Activated naive CD8-positive, alpha-beta T cell (primary cell): ENCODE measurements around the gene PLXNA2.

Experiments used
- H3K27ac Mint-ChIP-seq: one replicate; pipeline ENCODE4 v1.8.0; 2021; ENCODE audit warnings: mixed read lengths
- H3K27me3 Mint-ChIP-seq: one replicate; pipeline ENCODE4 v1.8.0; 2021; ENCODE audit warnings: mixed read lengths
- H3K36me3 Mint-ChIP-seq: one replicate; pipeline ENCODE4 v1.8.0; 2021; ENCODE audit warnings: mixed read lengths
- H3K4me1 Mint-ChIP-seq: one replicate; pipeline ENCODE4 v1.8.0; 2021; ENCODE audit warnings: low read depth, mixed read lengths
- H3K4me3 Mint-ChIP-seq: one replicate; pipeline ENCODE4 v1.8.0; 2021; ENCODE audit warnings: mild to moderate bottlenecking, mixed read lengths
- H3K9me3 Mint-ChIP-seq: one replicate; pipeline ENCODE4 v1.8.0; 2021; ENCODE audit warnings: low read depth, mixed read lengths

Gene PLXNA2

DNA sequence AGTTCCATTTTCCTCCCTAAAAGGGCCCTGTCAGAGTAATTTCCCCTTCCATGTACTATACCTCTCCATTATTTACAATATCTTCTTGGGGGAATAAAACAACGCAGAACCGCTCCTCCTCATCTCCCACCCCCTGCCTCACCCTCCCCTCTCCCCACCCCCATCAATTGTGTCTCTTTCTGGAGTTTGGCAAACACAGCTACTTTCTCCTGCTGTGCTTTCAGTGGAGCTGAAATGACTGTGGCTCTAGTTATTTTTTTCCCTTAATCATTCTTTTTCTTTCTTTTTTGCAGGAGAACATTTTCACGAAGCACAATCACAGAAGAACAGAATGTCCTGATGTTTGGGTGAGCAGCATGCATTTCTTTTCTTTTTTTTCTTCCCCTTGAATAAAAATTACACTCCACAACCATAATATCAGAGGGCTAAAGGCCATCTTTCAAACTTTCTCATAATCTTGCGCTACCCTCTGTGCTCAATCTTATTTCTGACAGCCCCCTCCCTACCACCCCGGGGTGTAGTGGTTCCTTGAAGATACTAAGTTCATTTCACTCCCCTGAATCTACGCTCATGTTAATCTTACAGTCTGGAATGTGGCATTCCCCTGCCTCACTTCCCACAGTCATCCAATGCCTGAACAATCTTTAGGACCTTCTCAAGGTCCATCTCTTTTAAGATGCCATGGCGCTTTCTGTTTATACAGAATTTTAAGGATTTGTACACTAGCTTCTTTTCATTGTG lies 8.8 kb upstream of the PLXNA2 start:
- Mint-ChIP-seq H3K4me1 (no peaks in the 10 kb centered on the region), H3K36me3 (no peaks in the 10 kb centered on the region), H3K4me3 (no peak overlapping the region), H3K9me3 (no peaks in the 10 kb centered on the region), H3K27ac (no peak overlapping the region), H3K27me3 (peaks cover 15% of the 10 kb centered on the region)

- peaks cover 11% of the 10 kb centered on the region for H3K27me3 Mint-ChIP-seq
Measured at GRCh38 chr1:208251911-208252835, 8.0 kb upstream of the PLXNA2 start.

GRCh38 chr1:208251015-208251414 lies 6.8 kb upstream of the PLXNA2 start:
- Mint-ChIP-seq H3K27me3 (peaks cover 5% of the 10 kb centered on the region), H3K4me1 (no peaks in the 10 kb centered on the region), H3K36me3 (no peaks in the 10 kb centered on the region), H3K4me3 (no peak overlapping the region), H3K9me3 (no peaks in the 10 kb centered on the region), H3K27ac (no peak overlapping the region)

More at GRCh38 chr1:208251911-208252835, 8.0 kb upstream of the PLXNA2 start:
- no peak overlapping the region for H3K27ac Mint-ChIP-seq
- H3K36me3 Mint-ChIP-seq = no peaks in the 10 kb centered on the region
- no peaks in the 10 kb centered on the region for H3K4me1 Mint-ChIP-seq
- H3K4me3 Mint-ChIP-seq = no peak overlapping the region
- no peaks in the 10 kb centered on the region for H3K9me3 Mint-ChIP-seq

GRCh38 chr1:208250613-208251012 lies 6.4 kb upstream of the PLXNA2 start:
- Mint-ChIP-seq H3K4me3 (no peak overlapping the region), H3K27me3 (peaks cover 5% of the 10 kb centered on the region), H3K27ac (no peak overlapping the region), H3K9me3 (no peaks in the 10 kb centered on the region), H3K4me1 (no peaks in the 10 kb centered on the region), H3K36me3 (no peaks in the 10 kb centered on the region)

- Mint-ChIP-seq H3K36me3 (no peaks in the 10 kb centered on the region), H3K4me3 (no peak overlapping the region), H3K4me1 (peaks cover 7% of the 10 kb centered on the region), H3K27ac (no peak overlapping the region), H3K27me3 (peaks cover 5% of the 10 kb centered on the region), H3K9me3 (no peaks in the 10 kb centered on the region)
Measured at GRCh38 chr1:208248991-208249696, 5.0 kb upstream of the PLXNA2 start.

GRCh38 chr1:208248307-208248801 lies 4.2 kb upstream of the PLXNA2 start:
- no peak overlapping the region for H3K27ac Mint-ChIP-seq
- H3K27me3 Mint-ChIP-seq = peaks cover 5% of the 10 kb centered on the region
- no peaks in the 10 kb centered on the region for H3K9me3 Mint-ChIP-seq
- no peak overlapping the region for H3K4me3 Mint-ChIP-seq
- H3K4me1 Mint-ChIP-seq = peaks cover 7% of the 10 kb centered on the region
- no peaks in the 10 kb centered on the region for H3K36me3 Mint-ChIP-seq

DNA sequence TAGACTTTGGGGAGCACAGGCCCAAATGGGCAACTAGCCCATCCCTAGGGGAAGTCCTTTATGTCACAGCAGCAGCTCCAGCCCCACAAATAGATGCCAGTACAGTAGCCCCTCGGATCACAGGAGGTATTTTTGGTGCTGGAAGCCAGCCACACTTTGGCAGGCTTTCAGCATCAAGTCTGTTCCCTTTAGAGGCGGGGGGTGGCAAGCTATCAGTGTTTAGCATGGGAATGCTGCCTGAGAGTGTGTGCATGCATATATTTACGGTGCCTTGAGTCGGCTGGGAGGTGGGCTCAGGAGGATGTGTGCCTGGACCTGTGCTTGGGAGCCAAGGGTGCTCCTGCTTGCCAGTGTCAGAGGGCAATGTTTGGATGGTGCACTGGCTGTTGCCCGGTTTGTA lies 3.5 kb upstream of the PLXNA2 start:
- Mint-ChIP-seq H3K4me1 (peaks cover 7% of the 10 kb centered on the region), H3K36me3 (no peaks in the 10 kb centered on the region), H3K27me3 (peaks cover 5% of the 10 kb centered on the region), H3K27ac (no peak overlapping the region), H3K9me3 (no peaks in the 10 kb centered on the region), H3K4me3 (no peak overlapping the region)

DNA sequence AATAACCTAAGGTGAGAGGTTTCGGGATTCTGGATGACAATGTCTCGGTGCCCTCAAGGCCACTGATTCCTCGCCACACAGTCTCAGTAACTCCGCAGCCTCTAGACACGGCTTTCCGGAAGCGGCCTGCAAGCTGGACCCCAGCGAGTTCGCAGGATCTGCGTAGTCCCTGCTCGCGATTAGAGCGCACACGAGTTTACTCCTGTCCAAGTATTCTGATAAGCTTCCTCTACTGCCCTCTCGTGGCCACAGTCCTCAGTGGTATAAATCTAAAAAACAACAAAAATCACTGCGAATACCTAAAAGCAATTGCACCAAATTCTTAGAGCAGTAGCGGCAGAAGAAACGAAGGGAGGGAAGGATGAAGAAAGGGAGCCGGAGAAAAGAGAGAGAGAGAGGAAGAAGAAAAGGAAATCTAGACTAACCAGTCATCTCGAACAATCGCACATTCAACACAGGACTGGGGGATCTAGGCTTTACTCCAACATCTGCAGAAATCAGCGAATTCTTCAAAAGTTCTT lies 1.1 kb upstream of the PLXNA2 start:
- no peaks in the 10 kb centered on the region for H3K9me3 Mint-ChIP-seq
- H3K36me3 Mint-ChIP-seq = no peaks in the 10 kb centered on the region
- peak overlapping the region; percentile 83 for H3K4me3 Mint-ChIP-seq
- H3K27ac Mint-ChIP-seq = peak overlapping the region; percentile 2
- peaks cover 11% of the 10 kb centered on the region for H3K27me3 Mint-ChIP-seq
- peaks cover 7% of the 10 kb centered on the region for H3K4me1 Mint-ChIP-seq

- H3K27me3 Mint-ChIP-seq = peaks cover 15% of the 10 kb centered on the region
- peak overlapping the region; percentile 85 for H3K4me3 Mint-ChIP-seq
- no peaks in the 10 kb centered on the region for H3K36me3 Mint-ChIP-seq
- no peak overlapping the region for H3K27ac Mint-ChIP-seq
- H3K9me3 Mint-ChIP-seq = no peaks in the 10 kb centered on the region
- peaks cover 7% of the 10 kb centered on the region for H3K4me1 Mint-ChIP-seq
Measured at GRCh38 chr1:208243527-208243966, 637 bp downstream of the PLXNA2 start.

DNA sequence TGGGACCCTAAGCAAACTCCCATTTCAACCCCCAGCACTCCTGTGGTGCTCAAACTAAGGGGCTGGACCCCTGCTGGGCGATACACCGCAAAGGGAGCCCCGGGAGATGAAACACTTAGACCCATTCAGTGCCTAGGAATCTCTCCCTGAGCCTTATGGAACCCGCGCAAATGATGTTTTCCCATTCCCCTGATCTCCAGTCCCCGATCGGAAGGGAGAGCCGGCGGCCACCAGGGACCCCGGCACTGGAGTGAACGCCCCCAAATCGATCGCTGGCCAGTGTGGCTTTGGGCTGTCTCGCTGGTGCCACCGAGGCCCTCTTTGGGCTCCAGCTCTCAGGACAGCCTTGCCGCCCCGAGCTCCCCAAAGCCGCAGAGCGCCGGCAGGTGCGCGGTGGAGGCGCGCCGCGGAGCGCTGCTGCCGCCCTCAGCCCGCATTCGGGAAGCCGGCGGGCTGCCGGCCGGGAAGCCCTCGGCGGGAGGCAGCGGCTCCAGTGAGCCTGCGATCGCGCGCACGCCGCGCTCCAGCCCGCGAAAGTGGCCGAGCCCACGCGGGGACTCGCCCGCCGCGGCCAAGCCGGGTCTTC lies 1.1 kb downstream of the PLXNA2 start:
- Mint-ChIP-seq H3K9me3 (no peaks in the 10 kb centered on the region), H3K4me3 (peak overlapping the region; percentile 76), H3K27me3 (peaks cover 17% of the 10 kb centered on the region), H3K27ac (no peak overlapping the region), H3K36me3 (no peaks in the 10 kb centered on the region), H3K4me1 (peaks cover 7% of the 10 kb centered on the region)

DNA sequence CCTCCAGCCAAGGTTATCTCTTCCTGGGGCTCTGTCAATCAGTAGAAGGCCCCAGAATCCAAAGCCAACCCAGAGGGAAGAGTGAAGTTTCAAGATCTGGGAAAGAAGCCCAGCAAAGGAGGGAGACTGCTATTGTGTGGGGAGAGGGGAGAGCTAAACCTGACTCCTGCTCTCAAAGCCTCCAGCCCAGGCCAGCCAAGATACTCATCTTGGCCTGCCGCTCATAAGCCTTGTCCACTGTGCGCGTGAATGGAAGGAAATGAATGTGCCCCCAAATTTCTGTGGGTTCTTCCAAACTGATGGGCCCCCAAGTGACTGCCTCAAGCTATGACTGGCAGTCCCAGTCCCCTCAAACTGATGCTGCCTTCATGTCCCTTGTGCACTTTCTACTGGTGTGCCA lies 2.0 kb downstream of the PLXNA2 start:
- peaks cover 22% of the 10 kb centered on the region for H3K27me3 Mint-ChIP-seq
- peaks cover 7% of the 10 kb centered on the region for H3K4me1 Mint-ChIP-seq

DNA sequence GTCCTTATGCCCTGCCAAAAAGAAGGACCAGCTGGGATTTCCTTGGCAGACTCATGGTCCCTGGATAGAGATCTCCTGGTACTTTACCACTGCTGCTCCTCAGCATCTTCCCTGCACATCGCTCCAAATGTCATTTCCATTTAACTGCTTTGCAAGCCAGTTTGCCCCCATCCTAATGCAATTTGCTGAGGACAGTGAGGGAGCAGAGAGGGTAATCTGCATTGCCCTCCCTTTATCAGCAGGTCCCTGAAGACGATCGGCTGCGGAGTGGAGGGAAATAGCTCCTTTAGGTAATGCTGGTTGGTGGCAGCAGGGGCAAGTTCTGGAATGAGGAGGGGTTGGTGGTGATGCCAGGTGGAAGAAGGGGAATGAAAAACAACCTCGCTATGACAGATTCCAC lies 2.7 kb downstream of the PLXNA2 start:
- H3K4me3 Mint-ChIP-seq = no peak overlapping the region
- H3K27me3 Mint-ChIP-seq = peaks cover 27% of the 10 kb centered on the region
- H3K4me1 Mint-ChIP-seq = peaks cover 13% of the 10 kb centered on the region
- H3K9me3 Mint-ChIP-seq = no peaks in the 10 kb centered on the region
- H3K27ac Mint-ChIP-seq = no peak overlapping the region
- no peaks in the 10 kb centered on the region for H3K36me3 Mint-ChIP-seq

More for the DNA sequence above, 2.0 kb downstream of the PLXNA2 start:
- H3K4me3 Mint-ChIP-seq = peak overlapping the region; percentile 76
- H3K27ac Mint-ChIP-seq = no peak overlapping the region
- H3K9me3 Mint-ChIP-seq = no peaks in the 10 kb centered on the region
- no peaks in the 10 kb centered on the region for H3K36me3 Mint-ChIP-seq

GRCh38 chr1:208240662-208241355 lies 3.4 kb downstream of the PLXNA2 start:
- Mint-ChIP-seq H3K4me3 (no peak overlapping the region), H3K36me3 (no peaks in the 10 kb centered on the region), H3K9me3 (no peaks in the 10 kb centered on the region), H3K27ac (no peak overlapping the region), H3K4me1 (peaks cover 20% of the 10 kb centered on the region), H3K27me3 (peaks cover 30% of the 10 kb centered on the region)
